Measurements from ENCODE around the gene MCCC2.

DNA sequence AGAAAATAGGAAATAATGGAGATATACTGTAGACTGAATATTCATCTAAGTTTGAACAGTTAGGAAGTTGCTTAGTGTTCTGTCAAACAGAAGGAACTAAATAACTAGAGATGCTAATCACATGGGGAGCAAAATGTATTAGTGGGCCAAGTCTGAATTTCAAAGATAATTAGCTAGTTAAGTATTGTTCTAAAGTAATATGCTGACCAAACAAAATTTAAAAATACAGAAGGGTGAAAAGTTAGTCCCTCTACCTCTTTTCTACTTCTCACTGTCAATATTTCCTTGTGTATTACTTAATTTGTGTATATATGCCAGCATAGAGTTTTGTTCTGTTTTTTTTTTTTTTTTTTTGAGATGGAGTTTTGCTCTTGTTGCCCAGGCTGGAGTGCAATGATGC is 4.0 kb downstream of the MCCC2 start:
- TF ChIP-seq EZH2phosphoT487 (IDR thresholded peaks at IDR 0.05; ENCODE audit: insufficient read depth, low read depth) (no peak), EZH2 (IDR thresholded peaks at IDR 0.05; ENCODE audit: insufficient read depth, poor library complexity, severe bottlenecking) (no peak)

Measured in GM23248 (cell line).